Stimulated activated CD8-positive, alpha-beta memory T cell treated with anti-CD3 and anti-CD28 coated beads, Interleukin-4, amount 100 ng/mL, for 4 hours (primary cell): ENCODE measurements around the gene HTATIP2.
"Not testable (repeated sequence)": the region's sequence is repeated elsewhere in the genome, so short reads cannot be mapped to it uniquely, and the experiment has no call there.

Experiments used
- DNase-seq, 2 donors: peaks; one replicate each; pipeline ENCODE4 v3.0.0-alpha.2; 2020; ENCODE audit warnings: low read depth in 2 of 2, low spot score in 1 of 2

HTATIP2 gene

DNA sequence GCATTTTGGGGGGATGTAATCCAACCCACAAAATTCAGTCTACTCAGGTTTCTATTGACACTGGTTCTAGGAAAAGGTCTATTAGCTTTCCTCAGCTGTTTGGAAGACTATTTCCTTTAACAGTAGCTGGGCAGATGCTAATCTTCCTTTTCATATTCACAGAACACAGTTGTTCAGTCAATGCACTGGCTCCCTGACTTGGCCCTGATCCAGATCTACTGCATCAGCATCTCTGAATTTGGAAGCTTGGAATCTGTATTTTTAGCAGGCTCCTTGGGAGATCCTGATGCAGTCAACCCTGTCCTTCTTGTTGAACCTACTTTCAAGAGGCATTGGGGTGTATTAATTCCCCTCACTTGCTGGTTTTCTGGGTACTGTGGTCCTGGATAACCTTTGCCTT, 6.3 kb downstream of the HTATIP2 start:
- no peak for DNase-seq

DNA sequence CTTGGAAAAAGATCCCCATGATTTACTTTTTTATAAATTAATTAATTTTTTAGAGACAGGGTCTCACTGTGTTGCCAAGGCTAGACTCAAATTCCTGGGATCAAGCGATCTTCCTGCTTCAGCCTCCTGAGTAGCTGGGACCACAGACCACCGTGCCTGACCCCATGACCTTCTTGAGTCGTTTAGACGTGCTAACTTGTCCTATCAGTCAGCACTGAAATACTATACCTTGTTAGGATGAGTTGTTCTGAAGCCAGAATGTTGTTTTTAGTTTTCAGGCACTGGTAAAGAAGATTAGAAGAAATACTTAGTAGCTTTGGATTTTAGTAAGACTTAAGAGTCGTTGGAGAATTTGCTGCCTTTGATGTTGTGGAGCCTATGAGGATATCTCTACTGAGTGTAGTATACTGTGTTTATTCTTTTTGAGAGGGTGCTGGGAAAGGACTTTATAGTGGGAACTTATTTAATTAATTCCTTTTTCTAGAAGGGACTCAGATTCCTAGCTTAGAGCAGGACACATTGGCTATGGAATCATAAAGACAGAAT, 8.6 kb downstream of the HTATIP2 start:
- DNase-seq: no peak

DNA sequence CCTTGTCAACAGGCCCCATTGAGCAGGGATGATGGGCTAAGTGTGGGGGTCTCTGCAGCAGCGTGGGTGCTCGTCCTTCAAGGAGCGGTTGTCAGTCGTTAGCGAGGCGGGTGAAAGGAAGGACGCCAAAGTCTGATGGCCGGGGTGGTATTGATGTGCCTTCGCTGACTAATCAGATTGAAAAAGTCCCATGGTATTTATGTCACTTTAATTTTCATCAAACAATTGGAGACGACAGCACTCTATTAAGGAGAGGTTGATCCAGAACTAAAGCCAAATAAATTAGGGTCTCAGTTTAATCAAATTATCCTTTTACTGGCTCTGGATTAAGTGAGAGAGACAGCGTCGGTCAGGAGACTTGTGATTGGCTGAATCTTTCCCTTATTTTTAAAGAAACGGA, 9.6 kb downstream of the HTATIP2 start:
- no peak for DNase-seq

DNA sequence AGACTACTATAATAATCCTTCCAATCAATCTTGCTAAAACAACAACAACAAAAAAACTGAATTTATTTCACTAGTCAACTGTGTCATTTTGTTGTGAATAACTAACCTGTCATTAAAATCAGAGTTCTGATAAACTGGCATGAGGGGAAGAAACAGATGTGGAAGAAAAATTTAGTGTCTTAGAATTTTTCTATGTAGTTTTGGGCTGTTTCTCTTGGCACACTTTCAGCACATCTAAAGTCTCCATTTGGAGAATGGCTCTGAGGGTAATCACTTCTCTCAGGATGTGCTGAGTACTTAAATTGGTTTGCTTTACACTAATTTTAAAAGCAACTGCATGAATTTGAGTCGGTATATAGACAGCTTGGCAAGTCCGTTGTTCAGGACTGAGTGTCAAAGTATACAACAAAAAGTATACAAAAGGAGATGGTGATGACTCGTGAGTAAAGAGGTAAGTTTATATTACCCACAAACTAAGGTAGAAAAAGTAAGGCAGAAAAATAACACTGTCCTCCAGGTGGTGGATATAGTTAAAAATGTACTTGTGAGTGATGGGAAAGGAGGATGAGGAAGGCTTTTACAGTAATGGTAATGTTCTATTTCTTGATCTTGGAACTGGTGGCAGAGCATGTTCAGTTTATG, 10.2 kb downstream of the HTATIP2 start:
- DNase-seq: no peak

DNA sequence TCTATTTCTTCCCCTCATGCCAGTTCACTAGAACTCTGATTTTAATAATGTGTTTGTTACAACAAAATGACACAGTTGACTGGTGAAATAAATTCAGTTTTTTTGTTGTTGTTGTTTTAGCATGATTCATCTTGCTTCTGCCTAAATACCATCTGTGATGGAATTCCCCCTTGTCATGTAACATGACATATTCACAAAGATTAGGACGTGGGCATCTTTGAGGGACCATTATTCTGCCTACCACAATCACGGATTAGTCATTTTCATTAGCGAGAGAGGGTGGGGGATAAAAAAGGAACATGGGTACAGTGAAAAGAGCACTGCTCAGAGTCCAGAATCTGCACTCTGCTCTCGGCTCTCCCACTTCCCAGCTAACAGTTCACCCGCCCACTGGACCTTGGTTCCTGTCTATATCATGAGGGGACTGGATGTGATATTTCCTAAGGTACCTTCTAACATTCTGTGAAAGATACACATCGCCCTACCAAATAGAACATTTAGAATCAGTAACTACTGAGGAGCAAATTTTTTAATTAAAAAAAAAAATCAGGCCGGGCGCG, 11.3 kb downstream of the HTATIP2 start:
- DNase-seq: no peak

DNA sequence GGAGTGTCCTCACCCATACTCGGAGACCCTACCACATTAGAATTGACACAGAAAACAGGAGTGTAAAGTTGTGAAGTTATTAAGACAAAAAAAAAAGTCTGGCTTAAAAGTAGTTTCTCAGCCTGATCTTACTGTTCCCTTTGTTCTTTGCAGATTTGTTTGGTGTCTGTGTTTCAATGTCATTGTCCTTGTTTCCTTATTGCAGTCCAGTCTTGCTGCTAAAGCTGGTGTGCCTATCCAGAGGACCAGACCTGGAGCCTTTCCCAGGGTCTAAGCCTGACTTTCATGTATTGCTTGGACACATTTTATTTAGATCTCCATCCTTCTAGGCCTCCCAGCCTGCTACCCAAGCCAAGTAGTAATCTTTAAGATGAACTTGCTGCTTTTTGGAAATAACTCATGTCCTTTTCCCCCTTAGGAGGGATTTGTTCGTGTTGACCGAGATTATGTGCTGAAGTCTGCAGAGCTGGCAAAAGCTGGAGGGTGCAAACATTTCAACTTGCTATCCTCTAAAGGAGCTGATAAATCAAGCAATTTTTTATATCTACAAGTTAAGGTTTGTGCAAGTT, 12.7 kb downstream of the HTATIP2 start:
- no peak for DNase-seq

DNA sequence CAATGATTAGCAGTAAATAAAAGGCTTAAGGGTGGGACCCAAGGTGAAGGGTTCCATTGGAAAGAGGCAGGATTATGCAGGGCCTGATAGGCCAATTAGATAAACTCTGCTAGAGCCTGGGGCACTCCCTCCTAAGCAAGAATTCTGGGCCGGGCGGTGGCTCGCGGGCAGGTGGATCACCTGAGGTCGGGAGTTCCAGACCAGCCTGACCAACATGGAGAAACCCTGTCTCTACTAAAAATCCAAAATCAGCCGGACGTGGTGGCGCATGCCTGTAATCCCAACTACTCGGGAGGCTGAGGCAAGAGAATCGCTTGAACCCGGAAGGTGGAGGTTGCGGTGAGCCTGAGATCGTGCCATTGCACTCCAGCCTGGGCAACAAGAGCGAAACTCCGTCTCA, 22.5 kb downstream of the HTATIP2 start:
- DNase-seq: not testable (repeated sequence)

DNA sequence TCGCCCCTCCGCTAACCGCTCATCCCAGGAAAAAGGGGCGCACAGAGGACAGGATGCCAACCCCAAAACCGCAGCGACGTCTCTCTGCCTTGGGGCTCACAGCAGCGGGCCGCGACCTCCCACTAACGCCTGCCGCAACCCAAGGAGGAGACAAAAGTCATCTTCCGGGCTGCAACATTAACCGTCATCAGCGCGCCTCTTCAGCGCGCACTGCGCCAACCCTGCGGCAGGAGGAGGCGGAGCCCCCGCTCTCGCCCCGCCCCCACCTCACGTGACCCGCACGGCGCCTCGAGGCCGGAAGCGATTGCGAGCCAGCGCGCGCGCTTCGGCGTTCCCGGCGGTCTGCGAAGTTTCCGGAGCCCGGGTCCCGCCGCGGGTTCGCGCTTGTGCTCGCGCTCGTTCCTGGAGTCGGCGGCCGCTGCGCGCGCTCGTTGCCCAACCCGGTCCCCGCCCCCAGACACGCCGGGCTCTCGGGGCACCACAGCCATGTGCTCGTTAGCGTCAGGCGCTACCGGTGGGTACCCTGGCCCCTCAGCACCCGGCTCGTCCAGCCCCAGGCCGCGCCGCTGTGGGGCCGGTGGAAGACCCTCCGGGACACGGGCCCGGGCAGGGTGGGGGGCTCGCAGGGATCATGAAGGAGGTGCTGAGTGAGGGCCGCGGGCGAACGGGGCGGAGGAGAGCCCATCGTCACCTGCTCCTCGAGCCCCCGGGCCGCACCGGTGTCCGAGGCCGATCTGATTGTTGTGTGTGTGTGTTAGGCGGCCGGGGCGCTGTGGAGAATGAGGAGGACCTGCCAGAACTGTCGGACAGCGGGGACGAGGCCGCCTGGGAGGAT, 24.0 kb downstream of the HTATIP2 start, which contains the start of gene PRMT3:
Gene PRMT3, plus strand, starts transcription at position 456 of the 835 bp plus-strand sequence. Its CDS starts 31 bp downstream, at position 487.
- peak; percentile 93 to 95 for DNase-seq

DNA sequence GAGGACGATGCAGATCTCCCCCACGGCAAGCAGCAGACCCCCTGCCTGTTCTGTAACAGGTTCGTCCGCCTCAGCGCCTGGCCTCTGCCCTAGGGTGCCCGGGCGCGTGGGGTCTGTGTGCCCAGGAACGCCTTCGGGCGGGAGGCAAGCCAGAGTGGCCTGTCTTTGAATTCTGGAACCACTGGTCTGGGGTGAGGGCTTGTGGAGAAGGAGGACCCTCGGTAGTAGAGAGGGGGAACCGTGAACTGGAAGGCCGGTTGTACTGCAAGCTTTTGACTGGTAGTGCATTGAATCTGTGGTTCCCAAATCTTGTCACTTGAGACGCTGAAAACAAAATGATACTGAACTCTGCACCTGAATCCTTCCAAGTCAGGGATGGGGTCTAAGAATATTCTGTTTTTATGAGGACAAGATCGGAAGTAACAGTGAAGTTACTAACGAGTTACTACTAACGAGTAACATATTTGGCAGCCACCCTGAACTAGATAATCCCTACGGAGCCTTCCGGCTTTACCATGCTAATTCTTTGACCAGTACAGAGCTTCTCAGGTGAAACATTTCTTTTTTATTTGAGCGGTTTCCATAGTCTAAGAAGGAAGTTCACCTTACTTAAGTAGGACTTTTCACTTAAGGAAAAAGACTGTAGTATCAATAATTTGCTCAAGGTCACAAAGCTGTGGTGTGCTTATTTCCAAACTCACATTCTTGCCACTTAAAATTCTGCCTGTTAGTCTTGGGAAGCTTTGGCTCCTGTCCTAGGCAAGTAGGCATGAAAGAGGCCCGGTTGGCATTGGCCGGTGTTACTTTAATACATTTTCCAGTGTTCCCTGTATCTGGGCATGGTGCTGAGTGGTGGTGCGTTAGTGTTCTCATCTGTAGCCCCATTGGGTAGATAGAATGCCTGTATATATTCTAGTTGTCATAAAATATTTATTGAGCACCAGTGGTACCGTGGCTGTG, 24.9 kb downstream of the HTATIP2 start:
- no peak for DNase-seq

DNA sequence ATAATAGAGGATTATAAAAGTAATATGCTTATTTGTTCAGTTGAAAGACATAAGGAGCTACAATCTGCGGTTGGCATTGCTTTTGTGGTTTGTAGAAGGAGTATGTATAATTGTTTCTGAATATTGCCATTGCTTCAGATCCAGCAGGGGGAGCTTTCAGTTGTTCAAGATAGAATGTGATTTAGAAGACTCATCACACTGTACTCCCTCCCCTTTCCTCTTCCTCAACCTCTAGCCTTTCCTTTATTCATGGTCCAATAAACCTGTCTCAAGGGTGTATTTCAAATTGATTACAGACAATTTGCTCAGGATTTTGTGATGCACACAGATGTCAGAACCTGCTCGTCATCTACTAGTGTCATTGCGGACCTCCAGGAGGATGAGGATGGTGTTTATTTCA, 33.8 kb downstream of the HTATIP2 start:
- no peak for DNase-seq

DNA sequence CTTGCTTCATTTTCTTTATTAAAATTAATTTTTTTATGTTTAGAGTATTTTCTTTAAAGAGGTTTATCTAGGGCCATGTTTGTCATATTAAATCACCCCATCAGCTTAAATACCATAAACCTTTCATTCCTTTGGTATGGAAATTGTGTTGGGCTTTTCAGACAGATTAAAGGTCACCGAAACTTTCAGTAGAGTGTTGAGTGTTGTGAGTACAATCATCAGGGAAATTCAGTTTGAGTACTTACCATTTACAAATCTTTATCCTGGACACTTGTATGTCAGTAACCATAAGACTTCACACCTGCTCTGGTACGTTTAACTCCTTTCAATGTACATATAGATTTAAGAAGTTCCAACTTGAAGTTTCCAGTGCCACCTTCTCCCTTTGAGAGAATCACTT, 36.0 kb downstream of the HTATIP2 start:
- DNase-seq: no peak

DNA sequence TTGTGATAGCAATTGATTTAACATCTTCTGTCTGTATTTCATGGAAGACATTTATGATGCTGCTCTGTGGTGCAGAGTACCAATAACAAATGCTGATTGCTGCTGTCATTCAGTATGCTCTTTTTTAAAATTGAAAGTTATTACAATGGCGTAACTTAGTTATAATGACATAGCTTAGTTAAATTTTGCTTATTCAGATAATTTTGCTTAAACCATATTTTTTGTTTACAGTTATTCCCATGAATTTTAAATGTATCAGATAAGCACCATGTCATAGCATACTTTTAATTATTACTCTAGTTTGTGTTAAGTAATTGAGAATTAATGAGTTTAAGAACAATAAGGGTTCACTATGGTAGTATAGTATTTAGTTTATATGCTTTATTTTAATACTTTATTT, 39.5 kb downstream of the HTATIP2 start:
- DNase-seq: no peak

DNA sequence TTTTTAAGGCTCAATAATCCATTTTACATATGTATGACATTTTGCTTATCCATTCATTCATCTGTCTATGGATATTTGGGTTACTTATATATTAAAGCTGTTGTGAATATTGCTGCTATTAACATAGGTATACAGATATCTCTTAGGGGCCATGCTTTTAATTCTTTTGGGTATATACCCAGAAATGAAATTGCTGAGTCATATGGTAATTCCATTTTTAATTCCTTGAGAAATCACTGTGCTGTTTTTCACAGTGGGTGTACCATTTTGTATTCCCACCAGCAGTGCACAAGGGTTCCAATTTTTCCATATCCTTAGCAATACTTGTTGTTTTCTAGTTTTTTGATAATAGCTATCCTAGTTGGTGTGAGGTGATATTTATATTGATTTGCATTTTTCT, 43.0 kb downstream of the HTATIP2 start:
- DNase-seq: no peak

DNA sequence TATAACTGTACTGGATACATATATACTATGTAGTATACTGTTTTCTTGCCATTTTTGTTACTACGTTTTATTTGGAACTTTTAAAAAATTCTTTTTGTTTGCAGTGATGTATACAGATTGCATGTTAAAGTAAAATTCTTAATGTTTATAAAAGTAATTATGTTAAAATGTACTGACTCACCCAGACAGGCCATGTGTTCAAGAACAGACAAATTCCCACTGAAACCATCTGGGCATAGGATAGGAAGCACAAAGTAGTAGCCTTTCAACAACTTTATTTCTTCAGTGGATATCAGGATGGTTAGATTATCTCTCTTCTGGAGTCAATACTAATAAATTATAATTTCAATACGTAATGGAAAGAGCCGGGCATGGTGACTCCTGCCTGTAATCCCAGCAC, 43.8 kb downstream of the HTATIP2 start:
- no peak for DNase-seq

DNA sequence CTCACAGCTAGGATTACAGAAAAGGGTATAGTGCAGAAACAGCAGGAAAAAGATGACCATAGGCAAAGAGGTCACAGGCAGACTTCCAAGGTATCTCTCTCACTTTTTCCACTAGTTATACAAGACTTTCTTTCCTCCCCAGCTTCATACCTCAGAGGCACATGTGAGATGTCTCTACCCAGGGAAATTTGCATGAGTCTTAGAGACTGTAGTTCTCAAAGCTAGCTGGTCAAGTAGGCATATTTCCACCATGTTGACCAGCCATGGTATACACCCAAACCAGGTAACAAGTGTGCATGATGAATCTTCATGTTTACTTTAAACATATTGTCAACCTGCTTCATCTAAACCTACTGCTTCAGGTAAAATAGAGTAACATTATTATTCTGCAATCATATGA, 51.9 kb downstream of the HTATIP2 start:
- DNase-seq: no peak

DNA sequence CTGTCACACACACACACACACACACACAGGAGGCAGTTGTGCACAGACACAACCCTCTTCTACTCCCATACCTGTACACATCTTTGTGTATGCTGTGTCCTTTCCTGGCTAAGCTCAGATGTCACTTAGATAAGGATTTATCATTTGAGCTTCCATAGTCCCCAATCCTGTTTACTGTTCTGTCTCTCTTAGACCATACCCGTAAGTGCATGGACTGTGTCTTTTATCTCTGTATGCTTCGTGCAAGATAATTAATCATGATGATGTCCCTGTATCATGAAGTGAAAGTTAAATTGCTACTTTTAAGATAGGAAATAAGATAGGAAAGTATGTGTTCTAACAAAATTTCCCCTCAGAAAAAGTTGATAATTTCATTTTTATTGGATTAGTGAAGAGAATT, 54.3 kb downstream of the HTATIP2 start:
- no peak for DNase-seq

DNA sequence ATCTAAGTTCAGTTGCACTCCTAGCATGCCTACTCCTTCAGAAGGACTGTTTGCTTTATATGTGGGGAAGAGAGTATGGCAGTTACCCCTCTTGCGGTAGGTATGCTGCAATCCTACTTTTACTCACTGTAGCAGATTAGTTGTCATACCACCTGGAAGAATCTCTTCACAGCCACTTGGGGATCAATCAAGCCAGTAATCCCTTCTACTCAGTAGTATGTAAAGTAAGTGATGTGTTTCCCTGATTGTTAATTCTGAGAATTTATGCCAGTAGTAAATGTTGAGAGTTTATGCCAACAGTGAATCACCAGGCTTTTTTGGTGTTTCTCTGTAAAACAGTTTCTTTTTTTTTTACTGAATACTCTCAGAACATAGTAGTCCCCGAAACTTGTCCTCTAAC, 58.4 kb downstream of the HTATIP2 start:
- no peak for DNase-seq

DNA sequence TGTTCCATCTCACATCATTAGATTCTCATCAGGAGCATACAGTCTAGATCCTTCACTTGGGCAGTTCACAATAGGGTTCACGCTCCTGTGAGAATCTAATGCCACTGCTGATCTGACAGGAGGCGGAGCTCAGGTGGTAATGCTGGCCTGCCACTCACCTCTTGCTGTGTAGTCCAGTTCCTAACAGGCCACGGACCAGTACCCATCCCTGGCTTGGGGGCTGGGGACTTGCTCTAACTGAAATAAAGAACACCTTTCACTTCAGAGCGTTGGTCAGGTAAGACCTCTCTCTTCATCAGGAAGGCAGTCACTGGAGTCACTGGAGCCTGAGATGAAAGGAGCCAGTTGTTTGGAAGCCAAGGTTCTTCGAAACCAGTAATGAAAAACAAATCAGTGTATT, 65.7 kb downstream of the HTATIP2 start:
- no peak for DNase-seq
